ENCODE results near the gene GCDH. TPM values are rescaled to one million over a fixed set of nuclear protein-coding genes. Genes with fewer than 3 reads are reported as not detected.
A peak's percentile ranks its signal among the peaks of the same experiment; 100 is the strongest.

Gene GCDH
- total RNA-seq, 1 experiment from 2014 or later: 53.2 TPM

- Histone ChIP-seq H4K91ac (ENCODE audit: insufficient read length, low read depth, low read length) (no peak overlapping the region), H3K23me2 (ENCODE audit: insufficient read length, low read depth, low read length, poor library complexity, severe bottlenecking) (peaks cover 6% of the 10 kb centered on the region), H3K9ac (ENCODE audit: extremely low read depth, insufficient read length, low read length) (no peak overlapping the region), H3K4me1 (ENCODE audit: insufficient read depth, low read length) (no peaks in the 10 kb centered on the region), H3K4ac (ENCODE audit: low read depth, low read length) (no peak overlapping the region), H2BK15ac (ENCODE audit: low read depth, low read length) (no peak overlapping the region), H2BK120ac (ENCODE audit: low read depth, low read length, poor library complexity, severe bottlenecking) (no peak overlapping the region), H3K27me3 (ENCODE audit: insufficient read depth, low read length) (0 out of 2 replicates have a peak, but pooled peaks cover 1% of the 10 kb centered on the region), H4K8ac (replicated peaks; ENCODE audit: insufficient read length, low read depth, low read length) (no peak overlapping the region), H2AK5ac (ENCODE audit: insufficient read length, low read length) (no peak overlapping the region), H3K9me3 (ENCODE audit: control insufficient read depth, low read depth, low read length) (no peaks in the 10 kb centered on the region), H3K27ac (ENCODE audit: insufficient read length, low read depth, low read length) (peak overlapping the region; percentile 28), H3K56ac (ENCODE audit: insufficient read length, low read depth, low read length) (no peak overlapping the region), H4K20me1 (ENCODE audit: control insufficient read depth, insufficient read depth, insufficient read length) (no peaks in the 10 kb centered on the region), H3K79me1 (ENCODE audit: insufficient read depth, low read depth, low read length, poor library complexity, severe bottlenecking) (no peaks in the 10 kb centered on the region), H3K23ac (ENCODE audit: insufficient read length, low read depth, low read length) (no peak overlapping the region), H2BK20ac (ENCODE audit: low read depth, low read length, poor library complexity, severe bottlenecking) (no peak overlapping the region), H2AFZ (ENCODE audit: low read length) (no peak overlapping the region), H3K18ac (ENCODE audit: insufficient read length, low read depth, low read length) (peak overlapping the region; percentile 71), H3K4me2 (ENCODE audit: insufficient read depth, insufficient read length, low read length) (peak overlapping the region; percentile 79), H3K79me2 (ENCODE audit: insufficient read depth, low read length) (no peaks in the 10 kb centered on the region), H4K5ac (ENCODE audit: insufficient read length, low read depth, low read length) (peak overlapping the region; percentile 9), H3K14ac (ENCODE audit: insufficient read depth, low read length) (peak overlapping the region; percentile 72; the same call in 1 of the 2 replicates), H3T11ph (ENCODE audit: low read length) (no peak overlapping the region), H2BK5ac (ENCODE audit: insufficient read length, low read length) (no peak overlapping the region), H2BK12ac (ENCODE audit: insufficient read length, low read depth, low read length) (no peak overlapping the region)
- peaks cover 13 to 17% of the 10 kb centered on the region in 2 experiments for H3K4me1 Mint-ChIP-seq
- peaks cover 0 to 6% (median 4%) of the 10 kb centered on the region in 3 experiments; a peak in 3 of 7 replicates for H3K36me3 Mint-ChIP-seq (ENCODE audit: insufficient read depth in 1 of 3, low read depth in 3 of 3)
- peak overlapping the region in 1 of 3 experiments; percentile 92; a peak in 1 of 7 replicates for H3K27ac Mint-ChIP-seq
- TF ChIP-seq CTCF (conservative IDR thresholded peaks at IDR 0.05): no peak
- peaks cover 16% of the 10 kb centered on the region in 2 experiments for H3K9me3 Mint-ChIP-seq
- H3K4me3 Mint-ChIP-seq: peak overlapping the region; percentile 81 to 89; a peak in 4 of 5 replicates
- no CpG with 5 or more reads among the region's 12 CpGs for WGBS (ENCODE audit: extremely low coverage, insufficient read length, low lambda C conversion rate)
- no peak for DNase-seq
- H3K27me3 Mint-ChIP-seq (ENCODE audit: low read depth): peaks cover 54% of the 10 kb centered on the region
Observed at GRCh38 chr19:12884627-12884925, 6.4 kb upstream of the GCDH start.

Measured in H9 (cell line).